ENCODE results near the gene SAA4.
"Not testable (repeated sequence)": the region's sequence is repeated elsewhere in the genome, so short reads cannot be mapped to it uniquely, and the experiment has no call there.

SAA4 gene

GRCh38 chr11:18236664-18237356, at the start of gene SAA4:
Gene SAA4, minus strand, starts transcription at chr11:18236802. Its CDS starts 876 bp downstream, at chr11:18235926.
- intact Hi-C loops (cut with DNase I): no loop called here
- no peak for DNase-seq

DNA sequence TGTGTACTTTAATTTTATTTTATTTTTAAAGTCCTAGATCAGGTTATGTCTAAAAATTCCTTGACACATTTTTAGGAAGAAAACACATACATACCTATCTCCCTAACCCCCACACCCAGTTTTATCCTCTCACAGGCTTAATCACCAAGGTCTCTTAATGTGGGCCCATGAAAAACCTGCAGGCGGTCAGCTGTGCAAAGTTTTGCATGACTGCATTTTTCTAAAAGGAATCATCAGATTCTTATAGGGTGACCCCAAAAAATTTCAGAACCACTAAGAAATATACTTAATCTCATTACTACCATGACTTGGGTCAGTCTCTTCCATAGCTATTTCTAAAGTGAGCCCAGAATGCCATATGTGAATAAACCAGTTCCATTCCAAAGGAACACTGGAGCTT, 49.2 kb upstream of the SAA4 start:
- intact Hi-C loops (cut with DNase I): no loop called here
- no peak for DNase-seq

- no peak for DNase-seq
- intact Hi-C loops (cut with DNase I): no loop called here
Observed at GRCh38 chr11:18282626-18283025, 46.0 kb upstream of the SAA4 start.

DNA sequence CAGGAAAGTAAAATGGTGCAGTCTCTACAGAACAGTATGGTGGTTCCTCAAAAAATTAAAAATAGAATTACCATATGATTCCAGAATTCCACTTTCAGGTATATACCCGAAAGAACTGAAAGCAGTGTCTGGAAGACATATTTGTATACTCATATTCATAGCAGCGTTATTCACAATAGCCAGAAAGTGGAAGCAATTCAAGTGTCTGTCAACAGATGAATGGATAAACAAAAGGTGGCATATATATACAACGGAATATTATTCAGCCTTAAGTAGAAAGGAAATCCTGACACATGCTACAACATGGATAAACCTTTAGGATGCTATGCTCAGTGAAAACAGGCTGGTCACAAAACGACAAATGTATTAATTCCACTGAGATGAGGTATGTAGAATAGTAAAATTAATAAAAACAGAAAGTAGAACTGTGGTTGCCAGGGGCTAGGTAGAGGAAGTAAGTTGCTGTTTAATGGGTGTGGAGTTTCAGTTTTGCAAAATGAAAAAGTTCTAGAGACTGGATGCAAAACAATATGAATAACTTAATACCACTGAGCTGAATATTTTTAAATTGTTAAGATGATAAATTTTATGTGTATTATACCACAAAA, 43.9 kb upstream of the SAA4 start:
- no peak for DNase-seq
- intact Hi-C loops (cut with DNase I): no loop called here

- DNase-seq: peak in 1 of 10 donors; percentile 27
- intact Hi-C loops (cut with DNase I): no loop called here
Observed at GRCh38 chr11:18277565-18278271, 41.1 kb upstream of the SAA4 start.

GRCh38 chr11:18271206-18271605, 34.6 kb upstream of the SAA4 start:
- intact Hi-C loops (cut with DNase I): no loop called here
- no peak for DNase-seq

GRCh38 chr11:18270102-18270501, 33.5 kb upstream of the SAA4 start:
- no peak for DNase-seq
- intact Hi-C loops (cut with DNase I): no loop called here

GRCh38 chr11:18269252-18269651, 32.6 kb upstream of the SAA4 start:
- DNase-seq; intact Hi-C loops (cut with DNase I): not testable (repeated sequence)

DNA sequence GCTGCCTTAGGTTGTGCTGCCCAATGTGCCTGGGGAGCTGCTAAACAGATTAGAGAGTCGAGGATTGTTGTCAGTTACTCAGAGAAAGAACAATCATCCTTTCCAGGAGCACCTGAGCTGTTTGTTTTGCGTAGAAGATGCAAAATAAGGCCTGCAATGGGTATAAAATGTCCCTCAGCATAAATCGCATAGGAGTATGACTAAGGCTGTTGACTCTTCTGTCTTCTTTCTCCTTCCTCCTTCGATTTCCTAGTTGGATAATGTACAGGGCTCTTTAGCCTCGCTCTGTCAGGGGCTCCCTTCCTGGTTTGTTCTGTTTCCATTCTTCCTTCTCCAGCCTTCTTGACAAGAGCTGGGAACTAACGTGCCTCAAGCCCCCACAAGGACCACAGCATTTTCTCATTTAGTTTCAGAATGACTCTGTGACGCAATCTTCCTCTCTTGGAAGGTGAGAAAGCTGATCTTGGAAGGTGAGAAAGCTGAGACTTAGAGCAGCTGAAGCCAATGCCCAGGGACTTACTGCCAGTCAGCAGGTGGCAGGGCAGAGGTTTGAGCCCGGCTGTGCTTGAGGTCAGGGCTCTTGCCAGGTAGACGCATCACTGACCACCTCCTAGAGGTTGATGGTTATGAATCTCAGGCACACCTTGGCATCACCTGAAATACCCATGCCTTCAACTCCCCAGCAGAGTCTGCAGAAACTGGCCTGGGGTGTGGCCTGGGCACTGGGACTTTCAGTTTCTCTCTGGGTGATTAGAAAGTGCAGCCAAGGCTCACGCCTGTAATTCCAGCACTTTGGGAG, 30.9 kb upstream of the SAA4 start:
- DNase-seq; intact Hi-C loops (cut with DNase I): not testable (repeated sequence)

- intact Hi-C loops (cut with DNase I): no loop called here
- no peak for DNase-seq
Observed at GRCh38 chr11:18265949-18266348, 29.3 kb upstream of the SAA4 start, which contains the start of gene SAA1. Gene SAA1, plus strand, starts transcription at chr11:18266264. Its CDS starts 624 bp downstream, at chr11:18266888.

- intact Hi-C loops (cut with DNase I): no loop called here
- no peak for DNase-seq
Observed at GRCh38 chr11:18264677-18265555, 28.3 kb upstream of the SAA4 start.

DNA sequence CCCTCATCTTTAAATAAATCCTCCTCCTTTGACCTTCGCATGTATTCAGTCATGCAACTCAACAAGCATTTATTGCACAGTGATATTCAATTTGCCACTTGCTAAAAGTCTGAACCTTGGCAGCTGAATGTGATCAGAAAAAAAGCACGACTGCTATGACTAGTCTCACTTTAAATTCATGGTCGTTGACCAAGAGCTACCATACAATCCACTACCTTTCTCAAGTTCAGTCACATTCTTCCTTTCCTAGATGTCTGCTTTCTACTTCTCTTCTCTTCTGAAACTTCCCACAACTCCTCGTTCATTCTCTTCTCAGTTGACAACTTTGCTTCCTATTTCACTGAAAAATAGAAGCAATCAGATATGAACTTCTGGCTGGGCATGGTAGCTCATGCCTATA, 27.4 kb upstream of the SAA4 start:
- intact Hi-C loops (cut with DNase I): no loop called here
- no peak for DNase-seq

GRCh38 chr11:18262681-18263350, 26.2 kb upstream of the SAA4 start:
- DNase-seq; intact Hi-C loops (cut with DNase I): not testable (repeated sequence)

DNA sequence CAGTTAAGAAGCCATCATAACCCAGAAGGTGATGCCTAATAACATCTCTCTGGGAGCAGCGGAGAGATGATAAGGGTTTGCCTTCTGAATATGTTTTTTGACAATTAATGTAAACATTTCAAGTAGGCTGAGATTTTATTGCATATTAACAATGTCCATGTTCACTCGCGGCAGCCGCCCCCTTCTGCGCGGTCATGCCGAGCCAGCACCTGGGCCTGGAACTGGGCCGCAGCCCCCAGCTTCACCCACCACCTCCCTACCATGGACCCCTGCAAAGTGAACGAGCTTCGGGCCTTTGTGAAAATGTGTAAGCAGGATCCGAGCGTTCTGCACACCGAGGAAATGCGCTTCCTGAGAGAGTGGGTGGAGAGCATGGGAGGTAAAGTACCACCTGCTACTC, 25.1 kb upstream of the SAA4 start:
- intact Hi-C loops (cut with DNase I): no loop called here
- no peak for DNase-seq

DNA sequence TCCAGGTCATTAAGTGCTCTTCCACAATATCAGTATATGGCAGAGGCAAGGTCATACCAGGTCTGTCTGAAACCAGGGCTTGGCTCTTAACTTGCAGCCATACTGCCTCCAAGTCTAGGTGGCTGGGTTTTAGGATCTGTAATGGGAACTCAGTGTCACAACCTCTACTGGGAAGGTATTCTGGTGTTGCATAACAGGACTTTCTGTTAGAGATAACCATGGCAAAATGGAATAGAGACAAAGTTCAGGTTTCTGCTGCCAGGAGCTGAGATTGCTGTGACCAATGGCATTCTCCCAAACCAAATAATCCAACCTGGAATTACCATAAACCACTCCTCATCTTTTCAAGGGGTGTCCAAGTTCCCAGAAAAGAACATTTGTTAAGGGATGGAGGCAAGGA, 22.7 kb upstream of the SAA4 start:
- intact Hi-C loops (cut with DNase I): no loop called here
- DNase-seq: no peak

DNA sequence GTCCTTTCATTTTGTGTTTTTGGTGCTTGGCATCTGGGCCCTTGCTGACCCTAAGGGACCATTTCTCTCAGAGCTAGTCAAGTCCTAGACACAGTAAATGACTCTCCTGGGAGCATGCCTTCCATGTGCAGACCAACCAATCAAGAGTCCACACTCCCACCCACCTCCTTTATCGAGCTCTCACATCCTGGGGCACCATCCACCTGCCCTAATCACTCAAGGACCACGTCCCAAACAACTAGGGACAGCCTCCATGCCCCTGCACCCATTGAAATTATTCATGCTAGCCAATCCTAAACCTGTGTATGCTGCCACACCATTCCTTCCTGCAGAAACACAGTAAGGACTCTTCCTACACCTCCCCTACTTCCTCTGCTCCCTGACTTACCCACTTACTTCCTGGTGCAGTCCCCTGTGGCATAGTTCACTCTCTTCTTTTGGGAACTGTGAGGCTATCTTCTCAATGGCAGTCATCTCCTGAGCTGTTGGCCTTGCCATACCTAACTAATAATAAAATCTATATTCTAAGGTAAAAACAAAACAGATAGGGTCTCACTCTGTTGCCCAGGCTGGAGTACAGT, 18.3 kb upstream of the SAA4 start:
- peak in 1 of 10 donors; percentile 30 for DNase-seq
- intact Hi-C loops (cut with DNase I): no loop called here

DNA sequence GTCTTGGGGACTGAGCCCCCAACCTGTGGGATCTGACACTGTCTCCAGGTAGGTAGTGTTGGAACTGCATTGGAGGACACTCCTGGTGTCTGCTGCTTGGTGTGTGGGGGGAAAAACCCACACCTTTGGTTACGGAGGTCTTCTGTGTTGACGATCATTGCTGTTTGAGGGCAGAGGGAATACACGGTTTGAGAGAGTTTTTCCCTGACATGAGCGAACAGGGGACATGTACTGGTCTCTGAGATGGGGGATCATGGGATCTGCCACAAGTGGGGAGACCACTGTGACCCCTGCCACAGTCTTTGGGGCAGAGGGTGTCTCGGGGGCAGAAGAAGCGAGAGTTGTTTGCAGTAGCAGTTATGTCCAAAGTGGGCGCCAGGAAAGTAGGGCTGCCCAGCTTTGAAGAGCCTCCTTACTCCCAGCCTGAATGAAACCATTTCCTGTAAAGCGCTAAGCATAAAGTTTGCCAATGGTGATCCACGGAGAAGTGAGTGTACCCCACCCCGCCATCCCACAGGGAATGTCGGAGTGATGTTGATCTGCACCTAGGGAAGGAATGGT, 17.3 kb upstream of the SAA4 start:
- DNase-seq: peak in 1 of 10 donors; percentile 37
- intact Hi-C loops (cut with DNase I): no loop called here

DNA sequence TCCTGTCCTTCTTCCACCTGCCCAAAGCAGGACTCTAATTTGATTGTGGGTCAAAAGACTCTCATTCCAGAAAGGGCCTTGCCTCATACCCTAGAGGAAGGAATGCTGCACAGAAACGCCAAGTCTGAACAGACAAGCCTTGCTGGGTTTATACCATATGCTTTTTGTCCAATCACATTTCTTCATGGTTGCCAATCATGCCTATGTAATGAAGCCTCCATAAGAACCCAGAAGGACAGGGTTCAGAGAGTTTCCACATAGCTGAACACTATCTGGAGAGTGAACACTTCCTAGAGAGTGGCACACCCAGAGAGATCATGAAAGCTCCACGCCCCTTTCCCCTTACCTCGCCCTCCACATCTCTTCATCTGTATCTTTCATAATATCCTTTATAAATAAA, 16.6 kb upstream of the SAA4 start:
- intact Hi-C loops (cut with DNase I): no loop called here
- no peak for DNase-seq

GRCh38 chr11:18248561-18248960, 12.0 kb upstream of the SAA4 start, which contains the start of gene SAA2:
Gene SAA2, minus strand, starts transcription at chr11:18248668. Its CDS starts 657 bp downstream, at chr11:18248011.
- no peak for DNase-seq
- intact Hi-C loops (cut with DNase I): no loop called here

All from posterior cingulate gyrus (tissue), 11 donors.